ENCODE results near the gene ABI3BP. TPM values are rescaled to one million over a fixed set of nuclear protein-coding genes. Genes with fewer than 3 reads are reported as not detected.

The ABI3BP gene
- total RNA-seq, 1 experiment from 2014 or later: 0.74 TPM

GRCh38 chr3:100834332-100834731, 158.9 kb downstream of the ABI3BP start (continued):
- TF ChIP-seq MAX (CRISPR knock-in tag; IDR thresholded peaks at IDR 0.05) (no peak), HMGXB4 (CRISPR knock-in tag; IDR thresholded peaks at IDR 0.05) (no peak), IRF2 (CRISPR knock-in tag; IDR thresholded peaks at IDR 0.05; ENCODE audit: borderline replicate concordance, low read depth) (no peak), CBFB (CRISPR knock-in tag; IDR thresholded peaks at IDR 0.05; ENCODE audit: low read depth) (no peak), JAZF1 (CRISPR knock-in tag; IDR thresholded peaks at IDR 0.05) (no peak), ZNF532 (CRISPR knock-in tag; IDR thresholded peaks at IDR 0.05; ENCODE audit: borderline replicate concordance) (no peak), ZNF121 (CRISPR knock-in tag; IDR thresholded peaks at IDR 0.05) (no peak), ZMAT4 (CRISPR knock-in tag; IDR thresholded peaks at IDR 0.05) (no peak), ZSCAN18 (CRISPR knock-in tag; IDR thresholded peaks at IDR 0.05) (no peak)

GRCh38 chr3:100833483-100833882, 159.7 kb downstream of the ABI3BP start:
- DNase-seq (ENCODE audit: low spot score) (no peak), ATAC-seq (no peak)
- Mint-ChIP-seq H3K9me3 (peaks cover 3% of the 10 kb centered on the region; the same call in 1 of the 2 replicates), H3K27ac (no peak overlapping the region), H3K4me1 (peaks cover 8% of the 10 kb centered on the region), H3K27me3 (ENCODE audit: low read depth) (no peaks in the 10 kb centered on the region; the same call in 1 of the 2 replicates), H3K36me3 (no peaks in the 10 kb centered on the region), H3K4me3 (no peak overlapping the region)
- TF ChIP-seq ZNF317 (CRISPR knock-in tag; IDR thresholded peaks at IDR 0.05; ENCODE audit: borderline replicate concordance, low read depth) (no peak), ZNF532 (CRISPR knock-in tag; IDR thresholded peaks at IDR 0.05; ENCODE audit: borderline replicate concordance) (no peak)
- ChIA-PET POLR2A (no interaction called here), CTCF (no interaction called here)
